HG03575 (cell line): ENCODE data around the gene BEGAIN.

Experiments
- ATAC-seq: cut with Tn5 transposase; IDR thresholded peaks from one replicate; pipeline ENCODE4 v1.9.1; 2021; ENCODE audit not compliant: unreplicated experiment, insufficient number of reproducible peaks, low FRiP score; ENCODE audit errors: extremely low read depth

BEGAIN gene

DNA sequence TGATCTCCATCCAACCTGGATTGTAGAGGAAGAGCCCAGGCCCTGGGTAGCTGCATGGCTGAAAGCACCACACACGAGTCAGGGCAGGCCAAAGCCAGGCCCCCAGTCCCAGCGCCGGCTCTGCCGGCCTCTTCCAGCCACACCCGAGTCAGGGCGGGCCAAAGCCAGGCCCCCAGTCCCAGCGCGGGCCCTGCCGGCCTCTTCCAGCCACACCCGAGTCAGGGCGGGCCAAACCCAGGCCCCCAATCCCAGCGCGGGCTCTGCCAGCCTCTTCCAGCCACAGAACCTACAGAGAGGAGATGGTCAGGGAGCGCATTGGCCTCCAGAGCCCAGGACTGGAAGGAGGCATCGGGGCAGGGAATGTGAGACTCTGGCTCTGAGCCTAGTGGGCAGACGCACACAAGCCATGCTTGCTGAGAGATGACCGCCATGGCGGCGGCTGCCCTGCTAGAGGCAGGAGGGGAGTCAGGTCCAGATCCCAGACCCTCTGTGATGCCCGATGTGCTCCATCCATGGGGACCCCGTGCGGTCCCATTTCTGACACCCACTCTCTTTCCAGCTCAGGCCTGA, 30.2 kb downstream of the BEGAIN start:
- ATAC-seq = no peak

DNA sequence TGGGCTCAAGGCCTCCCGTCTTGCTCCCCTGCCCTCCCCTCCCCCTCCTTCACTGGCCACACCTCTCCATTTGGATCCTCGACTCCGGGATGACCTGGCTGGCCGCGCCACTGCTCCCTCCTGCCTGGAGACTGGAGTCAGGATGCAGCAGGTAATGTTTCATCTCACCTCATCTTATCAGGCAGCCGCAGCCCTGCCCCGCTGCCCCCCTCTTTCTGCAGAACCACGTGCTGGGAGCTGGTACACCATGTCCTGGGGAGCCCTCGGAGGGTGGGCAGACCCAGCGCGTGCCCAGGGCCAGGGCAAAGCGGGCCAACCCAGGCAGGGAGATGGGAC, 31.1 kb downstream of the BEGAIN start:
- no peak for ATAC-seq

DNA sequence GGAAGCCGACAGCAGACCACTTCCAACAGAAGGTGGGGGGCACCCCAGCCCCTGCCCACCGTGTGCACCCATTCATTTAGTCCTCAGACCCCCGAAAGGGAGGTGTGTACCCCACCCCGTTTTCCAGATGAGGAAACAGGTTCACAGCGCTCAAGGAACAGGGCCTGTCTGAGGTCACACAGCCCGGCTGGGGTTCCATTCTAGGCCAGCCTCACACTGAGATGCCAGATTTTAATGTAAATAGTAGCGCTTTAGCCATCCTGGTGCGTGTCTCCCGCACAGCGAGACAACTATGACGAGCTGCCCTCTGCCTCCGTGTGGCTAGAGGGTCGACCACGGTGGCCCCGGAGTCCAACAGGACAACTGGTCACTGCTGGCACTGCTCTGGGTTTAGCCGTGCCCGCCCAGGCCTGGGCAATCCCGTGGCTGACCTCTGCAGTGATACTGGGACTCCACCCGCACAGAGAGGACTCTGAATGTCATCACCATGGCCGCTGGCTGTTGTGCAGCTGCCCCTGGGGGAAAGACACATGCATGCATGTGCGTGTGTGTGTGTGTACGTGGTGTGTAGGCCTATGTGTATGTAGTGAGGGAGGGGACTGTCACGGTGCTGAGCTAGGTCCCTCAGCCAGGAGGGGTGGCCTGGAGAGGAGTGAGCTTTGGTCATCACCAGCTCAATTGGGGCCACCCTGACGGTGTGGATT, 31.6 kb downstream of the BEGAIN start:
- ATAC-seq = no peak

DNA sequence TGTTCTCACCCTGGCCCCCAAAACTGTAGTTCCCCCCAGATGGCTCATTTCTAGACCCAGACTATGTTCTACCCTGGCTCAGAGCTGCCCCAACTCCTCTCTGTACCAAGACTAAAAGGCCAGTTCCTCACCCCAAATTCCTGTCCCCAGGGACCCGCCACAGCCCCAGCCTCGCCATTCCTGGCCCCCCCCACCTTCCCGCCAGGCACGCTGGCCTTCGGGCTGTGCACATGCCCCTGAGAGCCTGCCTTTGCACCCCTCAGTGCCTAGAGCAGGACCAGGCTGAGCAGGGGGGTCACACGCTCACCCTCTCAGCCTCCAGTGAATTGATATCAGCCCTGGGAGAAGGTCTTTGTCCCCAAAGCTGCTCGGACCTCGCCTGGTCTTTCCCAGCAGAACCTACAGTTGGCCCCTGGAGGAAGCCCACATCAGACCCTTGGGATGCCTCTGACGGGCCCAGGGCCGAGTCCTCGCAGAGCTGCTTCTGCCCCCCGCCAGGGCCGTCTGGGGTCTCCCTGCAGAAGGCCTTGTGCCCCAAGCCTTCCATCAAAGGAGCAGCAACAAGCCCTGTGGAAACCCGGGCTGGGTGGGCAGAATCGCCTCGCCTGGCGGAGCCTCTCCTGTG, 32.4 kb downstream of the BEGAIN start:
- ATAC-seq = no peak

DNA sequence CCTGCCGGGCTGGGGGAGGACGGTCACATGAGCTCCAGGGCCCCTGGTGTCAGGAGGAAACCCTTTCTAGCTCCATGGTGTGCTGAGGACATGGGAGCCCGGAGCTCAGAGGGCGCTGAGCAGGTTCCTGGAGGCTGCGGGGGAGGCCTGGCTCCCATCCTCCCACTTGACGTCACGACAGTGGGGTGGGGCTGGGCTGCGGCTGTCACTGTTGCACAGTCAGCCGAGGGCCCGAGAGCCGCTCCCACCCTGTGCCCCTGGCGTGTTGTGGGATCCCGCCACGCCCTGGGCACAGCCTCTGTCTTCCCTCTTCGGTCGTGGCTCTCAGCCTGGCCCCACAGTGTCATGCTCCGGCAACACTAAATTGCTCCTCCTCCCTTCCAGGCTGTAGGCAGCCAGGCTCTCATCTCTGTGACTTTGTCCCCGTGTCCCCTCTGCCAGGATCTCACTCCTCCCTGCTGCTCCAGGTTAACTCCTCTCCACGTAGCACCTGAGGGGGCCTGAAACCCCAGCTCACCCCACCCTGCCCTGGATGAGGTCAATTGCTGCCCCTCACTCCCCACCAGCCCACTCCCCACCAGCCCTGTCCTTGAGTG, 33.0 kb downstream of the BEGAIN start:
- no peak for ATAC-seq

DNA sequence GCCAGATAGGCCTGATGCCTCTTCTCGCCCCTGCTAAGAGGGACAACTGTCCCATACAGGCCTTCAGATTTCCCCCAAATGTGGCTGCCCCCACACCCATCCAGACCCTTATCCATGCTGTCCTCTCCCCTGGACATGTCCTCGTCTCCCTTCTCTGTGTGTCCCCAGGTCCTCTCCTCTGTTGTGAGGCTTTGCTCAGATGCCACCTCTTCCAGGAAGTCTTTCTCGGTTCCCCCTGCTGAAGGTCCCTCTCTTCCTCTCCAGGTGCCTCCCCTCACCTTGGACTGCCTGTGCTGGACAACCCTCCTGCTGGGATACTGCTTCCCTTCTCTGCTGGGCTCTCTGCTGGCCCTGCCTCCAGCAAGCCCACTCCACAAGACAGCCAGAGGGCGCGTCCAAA, 33.7 kb downstream of the BEGAIN start:
- ATAC-seq = no peak

DNA sequence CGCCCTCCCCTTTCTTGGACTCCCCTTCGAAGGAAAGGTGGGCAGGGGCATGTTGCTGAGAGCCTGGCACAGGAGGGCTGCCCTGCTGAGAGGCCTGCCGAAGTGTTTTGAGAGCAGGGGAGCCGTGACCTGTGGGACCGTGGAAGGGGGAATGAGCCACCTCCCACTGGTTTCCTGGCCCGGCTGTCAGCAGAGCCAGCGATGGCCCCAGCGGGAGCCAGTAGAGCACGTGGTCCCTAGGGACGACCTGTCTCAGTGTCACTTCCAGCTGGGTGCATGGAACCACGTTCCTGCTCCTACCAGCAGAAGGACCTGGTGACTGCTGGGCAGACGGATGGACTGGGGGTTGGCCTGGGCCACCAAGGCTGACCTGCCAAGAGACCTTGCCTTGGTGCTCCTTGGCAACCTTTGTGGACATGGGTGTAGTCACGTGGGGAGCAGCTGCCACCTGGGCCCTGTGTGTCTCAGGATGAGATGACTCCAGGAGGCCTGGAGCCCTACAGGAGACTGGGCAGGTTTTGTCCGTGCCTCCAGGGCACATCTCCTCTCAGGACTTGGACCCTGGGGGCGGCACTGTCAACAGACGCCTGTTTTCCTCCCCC, 34.6 kb downstream of the BEGAIN start:
- no peak for ATAC-seq

DNA sequence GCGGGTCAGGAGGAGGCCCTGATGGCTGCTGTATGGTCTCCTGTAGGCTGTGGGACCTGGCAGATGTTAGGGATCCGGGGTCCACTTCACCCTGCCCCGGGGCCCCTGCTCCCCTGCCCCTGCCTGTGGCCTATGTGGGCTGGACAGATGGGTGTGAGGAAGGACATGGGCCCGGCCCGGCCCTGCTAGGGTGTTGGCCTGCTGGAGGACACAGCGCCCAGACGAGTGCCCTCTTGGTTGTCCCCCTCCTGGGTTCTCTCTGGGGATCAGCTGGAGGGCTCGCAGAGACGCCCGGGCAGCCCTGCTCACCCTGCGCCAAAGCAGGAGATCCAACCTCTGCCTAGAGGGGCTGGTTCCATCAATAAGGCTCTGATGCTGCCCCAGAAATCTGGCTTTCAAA, 36.2 kb downstream of the BEGAIN start:
- no peak for ATAC-seq

DNA sequence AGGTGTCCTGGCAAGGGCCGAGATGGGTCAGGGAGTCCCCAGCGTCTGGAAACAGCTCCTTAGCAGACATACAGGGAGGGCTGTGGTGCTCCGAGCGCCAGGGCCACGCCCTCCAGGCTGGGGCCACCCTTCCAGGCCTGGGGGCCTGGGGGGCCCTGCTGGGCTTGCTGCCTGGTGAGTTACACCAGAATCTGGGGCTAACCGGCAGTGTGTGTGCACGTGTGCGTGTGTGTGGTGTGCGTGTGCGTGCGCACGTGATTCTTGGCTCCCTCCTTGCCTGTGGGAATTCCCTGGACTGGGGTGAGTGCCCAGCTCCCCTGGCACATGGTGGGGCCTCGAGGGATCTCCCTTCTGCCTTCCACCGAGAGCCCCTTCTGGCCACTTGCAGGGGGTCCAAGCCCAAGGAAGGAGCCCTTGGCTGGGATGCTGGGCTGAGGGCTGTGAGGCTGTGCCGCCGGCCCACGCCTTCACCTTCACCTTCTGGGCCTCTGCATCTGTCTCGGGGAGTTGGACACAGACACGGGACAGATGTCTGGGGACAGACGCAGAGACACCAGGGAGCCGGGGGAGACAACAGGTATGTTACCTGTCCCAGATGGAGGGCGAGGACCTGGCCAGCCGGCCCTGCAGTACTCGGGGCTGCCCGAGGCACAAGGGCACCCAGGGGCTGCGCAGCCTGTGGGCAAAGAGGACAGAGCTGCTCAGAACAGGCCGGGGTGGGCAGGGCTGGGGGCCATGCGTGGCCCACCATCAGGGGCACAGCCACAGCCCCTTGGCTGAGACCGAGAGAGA, 37.2 kb downstream of the BEGAIN start:
- ATAC-seq = no peak

DNA sequence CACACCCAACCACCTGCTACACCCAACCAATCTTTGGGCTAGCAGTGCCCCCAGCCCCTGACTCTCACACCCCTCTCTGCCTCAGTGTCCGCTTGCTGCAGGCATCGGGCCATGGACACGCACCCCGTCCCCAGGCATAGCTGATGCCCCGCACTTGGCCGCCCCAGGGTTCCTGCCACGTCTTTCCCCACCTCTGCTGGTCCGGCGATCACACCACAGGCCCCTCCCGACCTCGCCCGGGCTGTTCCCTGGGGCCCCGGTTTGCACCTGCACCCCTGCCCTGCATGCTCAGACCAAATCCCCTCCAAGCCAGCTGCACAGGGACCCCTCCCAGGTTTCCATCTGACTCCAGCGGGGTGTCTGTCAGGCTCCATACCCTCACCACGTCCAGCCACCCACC, 38.3 kb downstream of the BEGAIN start:
- ATAC-seq = no peak

DNA sequence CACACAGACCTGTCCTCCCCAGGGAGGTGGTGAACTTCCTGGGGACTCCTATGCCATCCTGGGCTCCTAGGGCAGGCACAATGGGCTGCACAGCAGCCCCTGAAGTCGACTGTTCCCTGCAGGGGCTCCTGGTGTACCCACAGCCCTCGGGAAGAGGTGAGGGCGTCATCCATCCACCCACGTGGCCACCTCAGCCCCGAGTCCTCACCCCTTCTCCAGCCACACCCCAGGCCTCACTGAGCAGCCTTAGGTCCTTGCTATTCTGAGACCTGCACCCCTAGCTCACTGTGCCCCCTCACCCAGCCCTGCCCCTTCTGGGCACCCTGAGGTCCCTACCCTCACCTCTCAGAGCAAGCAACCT, 38.9 kb downstream of the BEGAIN start:
- no peak for ATAC-seq

DNA sequence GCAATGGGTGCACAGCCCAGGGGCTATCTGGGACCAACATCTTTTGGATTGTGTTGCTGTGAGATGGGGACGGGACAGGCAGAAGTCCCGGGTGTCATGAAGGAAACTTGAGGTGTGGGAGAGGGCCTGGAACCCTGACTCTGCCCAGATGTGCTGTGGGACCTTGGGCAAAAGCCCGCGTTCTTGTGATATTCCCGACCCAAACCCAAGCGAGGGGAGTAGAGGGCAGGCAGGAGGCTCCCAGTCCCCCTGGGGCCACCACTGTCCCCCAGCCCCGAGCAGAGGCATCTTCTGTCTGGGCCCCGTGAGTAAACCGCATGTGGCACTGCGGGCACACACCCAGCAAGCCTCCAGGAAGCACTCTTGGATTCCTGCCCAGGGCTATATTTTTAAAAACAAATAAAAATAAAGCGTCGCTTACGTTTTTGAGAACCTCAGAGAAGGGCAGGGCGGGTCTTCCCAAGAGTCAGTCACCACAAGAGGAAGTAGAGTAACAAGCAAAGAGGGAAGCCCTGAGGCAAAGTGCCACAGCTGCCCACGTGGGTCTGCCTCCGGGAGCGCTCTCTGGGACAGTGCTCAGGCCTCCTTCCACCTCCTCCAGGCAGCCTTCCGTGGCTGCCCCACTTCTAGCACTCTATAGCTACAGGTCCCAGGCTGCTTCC, 39.5 kb downstream of the BEGAIN start:
- ATAC-seq = no peak

DNA sequence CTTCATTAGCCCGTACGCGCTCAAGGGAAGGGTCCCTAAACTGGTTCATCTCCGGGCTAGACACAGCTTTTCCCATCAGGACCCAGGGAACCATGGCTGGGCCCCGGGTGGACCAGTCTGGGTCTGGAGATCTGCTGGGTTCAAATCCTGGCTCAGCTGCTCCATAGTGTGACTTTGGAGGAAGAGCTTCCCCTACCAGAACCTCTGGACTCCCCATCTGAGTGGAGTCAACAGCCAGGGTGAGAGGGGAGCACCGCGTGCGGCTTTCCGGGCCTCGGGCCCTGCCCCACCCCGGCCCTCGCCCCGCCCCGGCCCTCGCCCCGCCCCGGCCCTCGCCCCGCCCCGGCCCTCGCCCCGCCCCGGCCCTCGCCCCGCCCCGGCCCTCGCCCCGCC, 41.2 kb downstream of the BEGAIN start:
- no peak for ATAC-seq

DNA sequence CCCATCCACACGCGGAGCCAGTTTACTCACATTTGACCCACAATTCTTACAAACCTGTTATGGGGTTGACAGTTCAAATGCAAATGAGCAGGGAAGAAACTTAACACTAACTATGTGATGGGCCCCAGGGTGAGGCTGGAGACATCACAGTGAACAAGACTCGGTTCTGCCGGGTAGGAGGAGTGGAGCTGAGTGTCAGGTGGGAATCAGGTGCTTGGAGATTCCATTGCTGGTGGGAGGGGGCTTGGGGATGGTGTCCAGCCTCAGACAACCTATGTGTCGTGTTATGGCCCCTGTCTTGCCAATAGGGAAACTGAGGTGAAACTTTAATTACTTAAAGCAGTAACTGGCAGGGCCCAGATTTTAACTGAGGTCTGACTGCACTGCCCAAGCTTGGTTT, 41.9 kb downstream of the BEGAIN start:
- ATAC-seq = no peak

DNA sequence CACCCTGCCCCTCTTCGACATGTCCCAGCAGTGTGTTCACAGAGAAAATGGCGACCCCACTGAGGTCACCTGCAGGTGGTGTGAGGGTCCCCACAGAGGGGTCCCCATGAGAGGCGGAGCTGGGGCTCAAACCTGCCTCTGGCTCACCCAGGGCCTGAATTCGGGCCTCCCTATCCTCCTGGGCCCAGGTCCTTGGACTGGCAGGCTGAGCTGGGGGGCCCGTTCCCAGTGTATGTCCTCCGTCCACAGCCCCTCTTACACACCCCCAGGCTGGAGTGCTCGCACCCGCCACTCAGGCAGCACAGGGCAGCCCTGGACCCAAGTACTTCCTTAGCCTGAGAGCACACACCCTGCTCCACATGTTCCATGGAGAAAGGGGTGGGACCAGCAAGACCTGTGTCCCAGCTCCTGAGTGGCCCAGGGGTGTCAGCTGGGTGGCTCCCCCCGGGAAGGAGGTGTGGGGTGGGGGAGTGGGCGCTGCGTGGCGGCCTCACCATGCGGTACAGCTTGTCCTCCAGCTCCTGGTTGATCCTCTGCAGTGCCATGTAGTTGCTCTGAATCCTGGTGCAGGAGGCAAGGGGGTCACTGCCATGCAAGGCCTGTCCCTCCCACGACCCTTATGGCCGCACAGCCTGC, 42.6 kb downstream of the BEGAIN start:
- no peak for ATAC-seq

DNA sequence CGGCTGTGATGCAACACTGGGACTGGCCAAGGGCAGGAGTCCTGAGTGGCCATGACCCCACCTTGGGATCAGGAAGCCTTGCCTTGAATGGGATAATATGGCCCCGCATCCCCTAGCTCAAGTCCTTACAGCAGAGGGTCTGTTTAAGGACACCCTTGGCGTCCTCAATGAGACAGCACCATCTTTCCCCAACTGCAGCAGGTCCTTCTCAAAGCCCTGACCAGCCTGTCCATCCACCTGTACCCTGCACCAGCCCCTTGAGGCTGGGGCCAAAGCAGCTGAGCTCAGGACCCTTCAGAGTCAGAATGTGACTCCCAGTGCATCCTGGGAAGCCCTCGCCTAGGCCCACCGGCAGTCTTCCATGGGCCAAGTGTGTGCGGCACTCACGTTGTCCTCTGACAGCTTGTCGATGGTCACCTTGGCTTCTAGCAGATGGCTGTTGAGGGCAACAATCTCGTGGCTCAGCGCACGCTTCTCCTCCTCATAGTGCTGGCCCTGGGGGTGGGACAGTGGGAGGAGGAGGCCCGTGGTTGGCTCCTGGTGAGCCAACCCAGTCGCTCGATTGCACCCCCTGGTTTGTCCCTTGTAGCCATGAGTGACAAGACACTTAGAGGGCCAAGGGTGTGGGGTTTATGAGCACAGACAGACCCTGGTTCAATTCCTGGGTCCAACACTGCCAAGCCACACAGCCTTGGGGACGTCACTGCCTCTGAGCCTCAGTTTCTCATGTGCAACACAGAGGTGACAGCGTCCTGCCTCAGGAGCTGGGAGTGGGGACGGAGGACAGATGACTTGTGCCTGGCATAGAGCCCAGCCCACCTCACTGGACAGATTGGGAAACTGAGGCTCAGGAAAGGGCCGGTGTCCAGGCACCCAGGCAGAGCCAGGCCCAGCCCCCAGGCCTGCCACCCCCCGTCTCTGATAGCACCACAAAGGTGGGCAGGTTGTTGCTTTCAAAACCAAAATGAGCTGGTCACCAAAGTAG, 43.5 kb downstream of the BEGAIN start:
- ATAC-seq = no peak

DNA sequence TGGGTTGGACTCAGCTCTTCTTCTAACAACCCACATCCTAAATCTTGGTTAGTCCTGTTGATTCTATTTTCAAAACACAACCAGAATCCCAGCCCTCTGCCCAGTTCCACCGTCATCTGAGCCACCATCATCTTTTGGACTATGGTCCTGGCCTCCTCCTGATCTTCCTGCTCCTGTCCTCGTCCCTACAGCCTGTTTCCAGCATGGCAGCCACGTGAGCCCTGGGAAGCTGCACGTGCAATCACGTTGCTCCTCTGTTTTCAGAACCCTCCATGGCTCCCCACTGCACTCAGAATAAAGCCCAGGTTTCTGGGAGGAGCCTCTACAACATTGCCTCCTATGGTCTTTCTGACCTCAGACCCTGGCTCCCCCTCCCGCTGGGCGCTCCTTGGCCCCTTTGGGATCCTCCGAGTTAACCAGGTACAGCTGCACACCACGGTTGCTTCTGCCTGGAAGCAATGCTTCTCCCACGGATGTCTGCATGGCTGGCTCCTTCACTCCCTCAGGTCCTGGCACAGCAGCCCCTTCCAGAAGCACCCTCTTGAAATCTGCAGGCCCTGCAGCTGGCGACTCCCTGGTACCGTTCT, 44.5 kb downstream of the BEGAIN start:
- no peak for ATAC-seq
